Activated CD4-positive, alpha-beta T cell treated with anti-CD3 and anti-CD28 coated beads for 24 hours (primary cell): ENCODE data around the gene SF1.

Experiments used
- DNase-seq, 2 donors: peaks; one replicate each; pipeline ENCODE4 v3.0.0-alpha.2; 2020; ENCODE audit warnings: low read depth in 2 of 2

Gene SF1

DNA sequence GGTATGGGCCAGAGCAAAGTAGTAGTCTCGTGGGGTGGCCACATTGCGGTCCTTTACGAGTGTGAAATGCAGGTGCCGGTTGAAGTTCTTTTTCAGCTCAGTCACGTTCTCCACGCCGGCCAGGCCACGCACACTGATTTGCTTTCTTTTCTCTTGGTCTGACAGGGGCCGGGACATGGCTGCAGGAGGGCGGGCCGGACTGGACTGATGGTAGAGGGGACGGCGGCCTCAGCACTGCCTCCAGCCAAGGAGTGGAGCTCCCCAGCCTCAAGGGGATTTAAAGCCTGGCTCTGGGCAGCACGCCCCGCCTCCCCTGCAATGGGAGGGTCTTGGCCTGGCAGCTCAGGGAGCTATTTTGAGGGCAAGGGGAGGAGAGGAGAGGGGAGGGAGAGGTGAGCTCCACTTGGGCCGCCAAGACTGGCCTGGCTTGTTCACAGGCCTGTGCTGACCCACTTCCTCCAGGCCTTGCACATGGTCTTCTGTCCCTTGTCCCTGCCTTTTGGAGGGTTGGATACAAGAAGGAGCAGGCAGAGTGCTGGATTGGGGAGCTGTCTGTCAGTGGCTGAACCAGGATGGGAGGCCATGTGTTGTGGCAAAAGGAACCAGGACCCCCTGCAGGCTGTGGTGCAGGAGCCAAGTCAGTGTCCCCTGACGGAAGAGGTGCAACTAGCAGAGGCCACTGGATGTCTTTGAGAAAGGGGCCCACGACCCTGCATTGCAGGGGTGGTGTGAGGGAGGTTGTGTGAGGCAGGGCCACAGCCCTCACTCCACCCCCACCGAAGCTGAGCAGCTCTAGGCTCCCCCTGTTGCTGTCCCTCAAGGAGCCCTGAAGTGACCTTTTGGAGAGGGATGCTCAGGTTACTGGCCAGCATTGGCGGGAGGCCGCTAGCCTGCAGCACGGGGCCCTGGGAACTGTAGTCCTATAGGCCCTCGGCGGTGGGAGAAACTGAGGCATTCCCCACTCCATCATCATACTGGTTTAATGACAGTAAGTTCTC is 18.3 kb downstream of the SF1 start, which contains the start of gene PYGM:
Gene PYGM (minus strand): TSS at position 253 of the 998 bp plus-strand sequence. CDS start 76 bp downstream, at position 177.
- no peak for DNase-seq

- no peak for DNase-seq
Observed at GRCh38 chr11:64759131-64759721, 19.1 kb downstream of the SF1 start.

GRCh38 chr11:64758330-64759079 is 19.8 kb downstream of the SF1 start:
- no peak for DNase-seq

GRCh38 chr11:64757549-64758329 is 20.6 kb downstream of the SF1 start:
- DNase-seq, result no peak

DNA sequence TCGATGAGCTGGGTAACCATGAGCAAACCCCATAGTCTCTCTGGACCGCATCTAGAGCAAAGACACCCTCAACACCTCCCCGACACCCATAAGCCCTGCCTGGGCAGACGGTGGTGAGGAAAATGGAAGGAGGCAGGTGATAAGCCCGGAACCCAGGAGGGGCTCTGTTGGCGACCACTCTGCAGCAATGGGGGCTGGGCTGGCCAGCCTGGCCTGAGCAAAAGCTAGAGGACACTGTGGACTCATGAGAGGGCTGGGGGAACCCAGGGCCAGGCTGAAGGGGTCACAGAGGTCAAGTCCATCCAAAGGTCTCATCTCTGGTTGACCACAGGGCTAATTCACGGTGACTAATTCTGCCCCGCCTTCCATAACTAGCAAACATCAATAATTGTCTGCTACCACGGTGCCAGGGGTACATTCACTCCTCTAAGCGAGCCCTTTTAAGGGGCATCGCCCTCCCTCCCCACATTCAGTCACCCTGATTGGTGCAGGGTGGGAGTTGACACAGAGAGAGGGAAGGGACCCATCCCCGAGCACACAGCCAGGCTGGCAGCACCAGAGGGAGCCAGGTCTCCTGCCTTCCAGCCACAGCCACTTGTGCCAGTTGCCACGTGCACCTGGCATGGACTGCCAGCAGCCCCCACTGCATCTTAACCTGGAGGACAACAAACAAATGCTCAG is 22.5 kb downstream of the SF1 start:
- DNase-seq, result no peak

- DNase-seq, result no peak
Observed at GRCh38 chr11:64754919-64755662, 23.3 kb downstream of the SF1 start.

DNA sequence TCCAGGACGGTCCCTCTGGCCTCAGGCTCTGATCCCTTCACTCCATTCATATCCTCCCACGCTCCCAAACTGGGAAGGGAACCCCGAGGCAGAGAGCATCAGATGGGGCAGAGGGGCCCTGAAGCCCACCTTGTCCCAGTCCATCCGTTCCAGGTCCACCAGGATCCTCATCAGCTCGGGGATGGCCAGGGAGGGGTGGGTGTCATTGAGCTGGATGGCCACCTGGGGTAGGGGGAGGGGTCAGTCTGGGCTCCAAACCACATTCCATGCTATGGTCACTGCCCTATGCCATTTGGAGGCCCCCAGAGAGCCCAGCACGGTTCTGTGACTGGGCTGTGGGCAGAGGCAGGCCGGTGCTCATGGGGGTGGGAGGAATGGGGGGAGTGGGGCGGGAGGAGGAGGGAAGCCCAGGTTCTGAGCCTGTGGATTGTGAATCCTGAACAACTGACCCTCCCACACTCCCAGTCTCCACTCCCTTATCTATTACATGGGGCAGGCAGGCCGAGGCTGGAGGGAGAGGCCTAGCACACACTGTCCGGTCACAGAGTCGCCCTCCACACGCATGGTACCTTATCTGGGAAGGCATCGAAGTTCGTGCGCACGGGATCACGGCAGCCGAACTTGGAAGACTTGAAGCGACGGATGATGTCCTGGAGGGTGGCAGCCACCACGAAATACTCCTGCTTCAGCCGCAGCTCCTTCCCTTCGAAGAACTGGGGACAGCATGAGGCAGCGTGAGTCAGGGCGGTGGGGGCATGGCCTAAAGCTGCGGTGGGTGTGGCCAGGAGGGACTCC is 24.0 kb downstream of the SF1 start:
- DNase-seq, result no peak

- DNase-seq, result no peak
Observed at GRCh38 chr11:64753380-64754123, 24.8 kb downstream of the SF1 start.

- no peak for DNase-seq
Observed at GRCh38 chr11:64753019-64753379, 25.3 kb downstream of the SF1 start.

GRCh38 chr11:64752175-64752970 is 26.0 kb downstream of the SF1 start:
- no peak for DNase-seq

DNA sequence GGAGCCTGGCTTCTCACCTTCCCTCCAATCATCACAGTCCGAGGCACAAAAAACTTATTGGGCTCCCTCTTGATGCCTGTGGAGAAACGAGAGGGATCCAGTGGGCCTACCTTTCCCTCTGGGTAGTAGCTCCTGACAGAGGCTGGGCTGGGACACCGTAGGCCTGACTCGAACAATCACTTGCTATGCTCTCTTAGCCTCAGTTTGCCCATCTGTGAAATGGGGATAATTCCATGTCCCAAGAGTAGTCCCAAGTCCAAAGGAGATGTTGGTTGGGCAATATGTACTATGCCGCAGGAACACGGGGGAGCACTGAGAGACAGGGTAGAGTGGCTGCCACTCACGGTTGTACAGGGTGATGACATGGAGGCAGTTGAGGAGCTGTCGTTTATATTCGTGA is 26.8 kb downstream of the SF1 start:
- DNase-seq, result no peak

- no peak for DNase-seq
Observed at GRCh38 chr11:64751136-64751535, 27.2 kb downstream of the SF1 start.

DNA sequence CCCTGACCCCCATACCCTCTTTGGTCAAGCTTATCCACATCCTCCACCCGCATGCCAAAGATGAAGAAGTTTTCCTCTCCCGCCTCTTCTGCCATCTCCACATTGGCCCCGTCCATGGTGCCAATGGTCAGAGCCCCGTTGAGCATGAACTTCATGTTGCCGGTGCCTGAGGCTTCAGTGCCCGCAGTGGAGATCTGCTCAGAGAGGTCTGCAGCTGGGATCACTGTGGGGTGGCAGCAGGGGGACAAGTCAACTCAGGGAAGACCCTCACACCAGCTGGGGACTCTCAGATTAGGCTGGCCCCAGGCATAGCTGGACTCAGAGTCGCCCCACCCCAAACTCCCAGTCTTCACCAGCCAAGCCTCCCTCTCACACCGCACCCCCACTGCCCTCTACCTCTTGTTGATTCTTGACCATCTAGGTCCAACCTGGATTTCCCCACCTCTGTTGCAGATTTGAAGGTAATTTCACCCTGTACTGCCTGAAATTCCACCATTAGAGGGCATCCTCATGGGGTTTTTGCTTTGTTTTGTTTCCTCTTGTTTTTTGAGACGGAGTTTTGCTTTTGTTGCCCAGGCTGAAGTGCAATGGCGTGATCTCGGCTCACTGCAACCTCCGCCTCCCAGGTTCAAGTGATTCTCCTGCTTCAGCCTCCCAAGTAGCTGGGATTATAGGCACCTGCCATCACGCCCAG is 27.8 kb downstream of the SF1 start:
- no peak for DNase-seq

DNA sequence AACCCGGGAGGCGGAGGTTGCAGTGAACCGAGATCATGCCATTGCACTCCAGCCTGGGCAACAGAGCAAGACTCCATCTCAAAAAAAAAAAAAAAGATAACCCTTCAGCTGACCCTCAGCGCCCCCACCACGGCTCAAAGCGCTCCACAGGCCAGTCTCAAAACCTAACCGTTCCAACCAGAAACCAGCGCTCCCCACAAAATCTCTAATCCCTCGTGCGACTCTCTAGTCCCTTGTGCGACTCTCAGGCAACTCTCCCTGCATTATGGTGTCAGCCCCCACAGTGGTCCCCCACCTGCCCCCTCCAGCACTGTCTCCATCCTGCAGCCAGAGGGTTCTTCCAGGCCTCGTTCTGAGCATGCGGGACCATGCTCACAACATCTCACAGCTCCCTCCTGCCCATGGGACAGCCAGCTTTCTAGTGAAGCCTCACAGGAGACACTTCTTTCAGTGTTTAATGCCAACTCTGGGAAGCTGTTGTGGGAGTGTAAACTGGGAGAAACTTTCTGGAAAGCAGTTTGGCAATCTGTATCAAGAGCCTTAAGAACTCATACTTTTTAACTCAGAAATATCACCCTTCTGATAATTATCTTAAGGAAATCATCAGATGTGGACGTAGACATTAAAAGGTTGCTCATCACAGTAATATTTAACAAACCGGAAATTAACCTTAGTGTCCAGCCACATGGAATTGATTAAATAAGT is 30.2 kb downstream of the SF1 start:
- DNase-seq, result no peak

- no peak for DNase-seq
Observed at GRCh38 chr11:64746486-64746885, 31.9 kb downstream of the SF1 start.

- DNase-seq, result no peak
Observed at GRCh38 chr11:64745521-64746328, 32.6 kb downstream of the SF1 start.
